Activated naive CD4-positive, alpha-beta T cell treated with anti-CD3 and anti-CD28 coated beads, Interleukin-2, amount 50 U/mL, for 16 hours (primary cell): Measurements from ENCODE around the gene CLEC20A.

Source experiments
- DNase-seq: peaks from one replicate; pipeline ENCODE4 v3.0.0-alpha.2; 2020

CLEC20A gene

GRCh38 chr1:178465011-178465410 is 31.8 kb downstream of the CLEC20A start:
- DNase-seq, result no peak

GRCh38 chr1:178464566-178464965 is 32.2 kb downstream of the CLEC20A start:
- no peak for DNase-seq

DNA sequence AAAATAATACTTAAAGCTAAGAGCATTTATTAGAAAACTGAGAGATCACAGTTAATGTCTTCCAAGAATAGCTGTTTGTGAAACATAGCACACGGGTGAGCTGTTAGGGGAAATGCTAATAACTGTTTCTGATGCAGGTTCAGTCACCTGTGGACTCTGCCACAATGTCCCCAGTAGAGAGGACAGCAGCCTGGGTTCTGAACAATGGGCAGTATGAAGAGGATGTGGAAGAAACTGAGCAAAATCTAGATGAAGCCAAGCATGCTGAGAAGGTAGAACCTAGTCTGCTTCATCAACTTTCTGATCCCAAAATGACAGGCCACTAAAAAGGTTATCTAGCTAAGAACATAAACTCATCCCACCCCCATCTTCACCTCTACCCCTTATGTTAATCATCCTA is 32.6 kb downstream of the CLEC20A start:
- no peak for DNase-seq

- no peak for DNase-seq
Observed at GRCh38 chr1:178461701-178462100, 35.1 kb downstream of the CLEC20A start.

DNA sequence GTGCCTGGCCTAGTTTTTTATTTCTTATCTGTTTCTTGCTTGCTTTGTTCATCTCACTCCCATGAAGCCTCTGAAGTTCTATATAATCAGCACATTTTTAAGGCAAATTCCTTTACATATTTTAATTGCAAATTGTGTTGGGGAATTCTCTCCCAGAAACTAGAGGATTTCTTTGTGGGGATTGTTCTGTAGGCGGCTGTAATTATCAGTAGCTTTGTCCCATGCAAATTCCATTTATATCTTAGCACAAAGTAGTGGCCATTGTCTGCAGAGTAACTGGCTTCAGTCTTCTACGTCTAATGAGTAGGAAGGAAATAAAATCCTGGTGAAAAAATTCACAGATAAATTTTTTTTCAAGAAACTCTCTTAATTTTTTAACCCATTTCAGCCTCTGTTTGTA is 35.7 kb downstream of the CLEC20A start:
- no peak for DNase-seq

DNA sequence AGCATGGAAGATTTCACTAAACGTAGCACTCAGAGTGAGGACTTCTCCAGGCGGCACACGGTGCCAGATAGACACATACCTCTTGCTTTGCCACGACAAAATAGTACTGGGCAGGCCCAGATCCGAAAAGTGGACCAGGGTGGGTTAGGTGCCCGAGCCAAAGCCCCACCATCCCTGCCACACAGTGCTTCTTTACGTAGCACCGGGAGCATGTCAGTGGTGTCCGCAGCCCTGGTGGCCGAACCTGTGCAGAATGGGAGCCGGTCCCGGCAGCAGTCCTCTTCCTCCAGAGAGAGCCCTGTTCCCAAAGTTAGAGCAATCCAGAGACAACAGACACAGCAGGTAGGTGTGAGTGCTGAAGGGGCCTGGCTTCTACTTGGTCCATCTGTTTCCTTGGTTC is 38.6 kb downstream of the CLEC20A start:
- DNase-seq, result no peak

- no peak for DNase-seq
Observed at GRCh38 chr1:178457651-178458050, 39.1 kb downstream of the CLEC20A start.

GRCh38 chr1:178456472-178456871 is 40.3 kb downstream of the CLEC20A start:
- no peak for DNase-seq

DNA sequence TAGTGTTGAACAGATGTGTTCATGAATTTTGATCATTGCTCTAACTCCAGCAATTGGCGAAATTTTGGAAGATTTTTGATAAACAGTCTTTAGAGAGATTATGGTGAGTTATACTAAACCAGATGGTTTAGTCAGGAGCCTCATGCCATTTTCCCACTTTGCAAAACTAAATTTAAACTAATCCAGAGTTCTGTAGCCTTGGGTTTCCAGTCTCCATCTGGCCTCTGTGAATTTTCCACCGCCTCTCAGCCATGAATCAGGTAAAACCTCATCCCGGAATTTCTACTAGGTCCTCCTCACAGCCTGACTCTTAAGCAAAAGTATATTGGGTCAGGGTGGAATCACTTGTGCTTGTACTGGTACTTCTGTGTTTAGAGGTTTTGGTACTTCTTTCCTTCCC is 44.8 kb downstream of the CLEC20A start:
- DNase-seq, result no peak

DNA sequence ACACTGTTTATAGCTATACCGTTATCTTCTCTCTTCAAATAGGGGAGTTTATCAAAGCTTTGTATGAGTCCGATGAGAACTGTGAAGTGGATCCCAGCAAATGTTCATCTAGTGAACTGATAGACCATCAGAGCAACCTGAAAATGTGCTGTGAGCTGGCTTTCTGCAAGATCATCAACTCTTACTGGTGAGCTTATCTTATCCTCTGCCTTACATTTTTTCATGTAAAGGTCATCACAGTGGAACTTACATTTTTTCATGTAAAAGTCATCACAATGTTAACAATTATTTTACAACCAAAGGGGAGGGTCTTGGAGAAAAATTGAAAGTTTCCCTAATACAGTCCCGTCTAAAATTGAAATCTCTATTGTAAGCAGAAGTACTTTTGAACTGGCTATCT is 45.2 kb downstream of the CLEC20A start:
- DNase-seq, result no peak

- no peak for DNase-seq
Observed at GRCh38 chr1:178450871-178451270, 45.9 kb downstream of the CLEC20A start.

DNA sequence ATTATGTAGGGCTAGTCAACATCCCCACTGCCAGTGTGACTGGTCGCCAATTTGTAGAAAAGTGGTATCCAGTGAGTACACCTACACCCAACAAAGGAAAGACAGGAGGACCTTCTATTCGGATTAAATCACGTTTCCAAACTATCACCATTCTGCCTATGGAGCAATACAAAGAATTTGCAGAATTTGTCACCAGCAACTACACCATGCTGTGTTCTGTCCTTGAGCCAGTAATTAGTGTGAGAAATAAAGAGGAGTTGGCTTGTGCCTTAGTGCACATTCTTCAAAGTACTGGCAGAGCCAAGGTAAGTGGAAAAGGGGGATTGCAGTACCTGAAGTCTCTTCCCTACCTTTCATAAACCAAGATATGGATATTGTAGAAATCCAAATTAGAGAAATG is 53.8 kb downstream of the CLEC20A start:
- no peak for DNase-seq

DNA sequence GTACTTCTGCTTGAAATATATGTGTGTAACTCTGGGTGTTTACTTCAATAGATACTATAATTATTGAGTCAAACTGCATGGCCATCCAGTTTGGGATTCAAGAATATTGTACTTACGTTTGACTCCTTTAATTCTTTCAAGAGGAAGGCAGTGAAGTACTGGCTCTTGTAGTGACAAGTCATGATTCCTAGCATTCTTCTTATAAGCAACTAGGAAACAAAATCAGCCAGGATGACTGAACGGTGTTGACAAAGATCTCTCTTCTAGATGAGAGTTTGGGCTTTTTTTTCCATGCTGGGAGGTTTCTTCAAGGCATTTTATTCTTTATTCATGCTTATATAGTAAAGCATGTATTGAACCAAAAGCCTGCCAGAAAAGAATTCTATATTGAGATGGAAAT is 58.3 kb downstream of the CLEC20A start:
- no peak for DNase-seq

- no peak for DNase-seq
Observed at GRCh38 chr1:178436899-178437298, 59.9 kb downstream of the CLEC20A start.

DNA sequence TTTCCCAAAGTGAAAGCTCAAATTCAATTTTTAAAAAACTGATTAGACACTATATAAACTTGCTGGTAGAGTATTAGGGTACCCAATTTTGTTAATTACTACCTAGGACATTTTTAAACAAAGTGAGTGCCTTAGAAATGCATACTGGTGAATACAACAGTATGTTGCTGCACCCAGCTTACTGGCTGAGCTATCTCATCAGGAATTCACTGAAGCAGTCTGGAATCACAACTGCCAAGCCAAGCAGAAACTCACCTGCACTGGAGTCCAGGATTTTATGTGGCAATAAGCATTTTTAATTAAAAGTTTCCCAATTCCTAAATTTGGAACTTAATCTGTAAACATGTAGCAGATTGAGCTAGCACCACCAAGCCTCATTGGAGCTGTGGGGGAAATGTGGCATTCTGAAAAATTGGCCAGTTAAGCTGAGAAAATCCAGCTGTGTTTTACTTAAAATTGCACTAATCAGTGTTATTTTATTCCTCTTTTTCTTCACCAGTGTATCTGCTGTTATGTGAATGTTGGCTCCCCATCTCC is 61.8 kb downstream of the CLEC20A start:
- DNase-seq, result no peak

DNA sequence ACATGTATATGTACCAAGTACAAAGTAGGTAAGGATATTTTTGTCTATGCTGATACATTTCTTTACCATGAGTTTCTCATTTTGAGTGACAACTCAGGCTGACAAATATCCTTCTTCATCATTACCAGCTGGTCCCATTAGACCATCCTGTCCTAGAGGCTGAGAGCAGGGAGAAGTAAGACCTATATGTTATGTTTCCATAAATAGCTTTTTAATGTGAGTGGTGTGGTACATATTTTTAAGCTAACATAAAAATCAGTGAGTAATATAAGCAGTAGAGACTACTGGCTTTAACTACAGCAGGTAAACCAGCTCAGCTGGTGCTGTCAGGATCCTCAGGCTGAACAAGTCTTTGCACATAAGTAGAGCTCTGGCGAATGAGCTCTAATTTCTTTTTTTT is 62.4 kb downstream of the CLEC20A start:
- no peak for DNase-seq
